Body of pancreas (tissue), 4 donors: ENCODE data around the gene GAB2.

Source experiments
- POLR2A ChIP-seq, 3 donors: fragments of 450-650 bp; IDR thresholded peaks; one replicate each; pipeline ENCODE4 v1.6.1; 2016; ENCODE audit warnings: antibody characterized with exemption in 3 of 3, mild to moderate bottlenecking in 2 of 3
- TF ChIP-seq, protein P1 (sequence below), 7 experiments: fragments of 450-650 bp in 4 of 7; fragments of 200-600 bp in 3 of 7; sonication (generic) in 3 of 7; IDR thresholded peaks; one replicate each; pipeline ENCODE4 v1.5.1; 2016 to 2019; ENCODE audit warnings: antibody characterized with exemption in 7 of 7

DNA sequence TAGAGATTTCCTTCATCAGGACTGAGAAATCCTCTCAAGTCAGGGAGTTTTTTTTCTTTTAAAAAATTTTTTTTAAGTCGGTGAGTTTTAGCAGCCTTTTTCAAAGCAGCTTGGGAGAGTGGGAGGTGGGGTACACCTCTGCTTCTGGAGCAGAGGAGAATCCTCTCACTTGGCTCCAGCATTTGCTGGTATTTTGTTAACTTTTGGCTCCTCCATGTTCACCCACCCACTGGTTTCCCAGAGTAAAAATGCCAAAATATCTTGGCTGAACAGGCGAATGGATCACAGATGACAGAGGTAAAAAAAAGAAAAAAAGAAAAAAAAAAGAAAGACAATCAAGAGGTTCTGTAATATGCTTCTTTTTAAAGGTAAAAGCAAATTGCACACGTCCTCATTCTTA is 68.0 kb downstream of the GAB2 start:
- no peak for TF ChIP-seq POLR2A (IDR thresholded peaks at IDR 0.05)
- TF ChIP-seq, protein P1, sequence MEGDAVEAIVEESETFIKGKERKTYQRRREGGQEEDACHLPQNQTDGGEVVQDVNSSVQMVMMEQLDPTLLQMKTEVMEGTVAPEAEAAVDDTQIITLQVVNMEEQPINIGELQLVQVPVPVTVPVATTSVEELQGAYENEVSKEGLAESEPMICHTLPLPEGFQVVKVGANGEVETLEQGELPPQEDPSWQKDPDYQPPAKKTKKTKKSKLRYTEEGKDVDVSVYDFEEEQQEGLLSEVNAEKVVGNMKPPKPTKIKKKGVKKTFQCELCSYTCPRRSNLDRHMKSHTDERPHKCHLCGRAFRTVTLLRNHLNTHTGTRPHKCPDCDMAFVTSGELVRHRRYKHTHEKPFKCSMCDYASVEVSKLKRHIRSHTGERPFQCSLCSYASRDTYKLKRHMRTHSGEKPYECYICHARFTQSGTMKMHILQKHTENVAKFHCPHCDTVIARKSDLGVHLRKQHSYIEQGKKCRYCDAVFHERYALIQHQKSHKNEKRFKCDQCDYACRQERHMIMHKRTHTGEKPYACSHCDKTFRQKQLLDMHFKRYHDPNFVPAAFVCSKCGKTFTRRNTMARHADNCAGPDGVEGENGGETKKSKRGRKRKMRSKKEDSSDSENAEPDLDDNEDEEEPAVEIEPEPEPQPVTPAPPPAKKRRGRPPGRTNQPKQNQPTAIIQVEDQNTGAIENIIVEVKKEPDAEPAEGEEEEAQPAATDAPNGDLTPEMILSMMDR (IDR thresholded peaks at IDR 0.05): no peak
